Neural progenitor cell (in vitro differentiated cells): ENCODE measurements around the gene PTPRT. TPM values are rescaled to one million over a fixed set of nuclear protein-coding genes. Genes with fewer than 3 reads are reported as not detected.

Experiments used
- DNase-seq: peaks from one replicate; pipeline ENCODE4 v3.0.0-alpha.2; 2016; ENCODE audit warnings: low spot score
- H2AFZ ChIP-seq: fragments of 200-600 bp; sonication (generic); replicated peaks from 2 replicates; pipeline ENCODE4 v1.6.1; 2016; ENCODE audit warnings: antibody characterized with exemption
- H3F3A ChIP-seq: fragments of 200-600 bp; sonication (generic); 2 replicates; pipeline ENCODE4 v1.6.1; 2016; ENCODE audit warnings: antibody characterized with exemption, low read depth
- H3K27ac ChIP-seq: fragments of 200-600 bp; sonication (generic); 2 replicates; pipeline ENCODE4 v1.5.1; 2016; ENCODE audit warnings: mild to moderate bottlenecking
- H3K27me3 ChIP-seq: fragments of 200-600 bp; sonication (generic); 2 replicates; pipeline ENCODE4 v1.6.1; 2016; ENCODE audit warnings: mild to moderate bottlenecking, moderate library complexity
- H3K36me3 ChIP-seq: fragments of 200-600 bp; sonication (generic); 2 replicates; pipeline ENCODE4 v1.5.1; 2016
- H3K4me1 ChIP-seq: fragments of 200-600 bp; sonication (generic); 2 replicates; pipeline ENCODE4 v1.6.1; 2016; ENCODE audit warnings: mixed run types
- H3K4me2 ChIP-seq: fragments of 200-600 bp; sonication (generic); 2 replicates; pipeline ENCODE4 v1.6.1; 2016
- H3K4me3 ChIP-seq: fragments of 200-600 bp; sonication (generic); 2 replicates; pipeline ENCODE4 v1.5.1; 2016
- H3K79me2 ChIP-seq: fragments of 200-600 bp; sonication (generic); 2 replicates; pipeline ENCODE4 v1.6.1; 2016; ENCODE audit warnings: low read depth
- H3K9ac ChIP-seq: fragments of 200-600 bp; sonication (generic); 2 replicates; pipeline ENCODE4 v1.6.1; 2016
- H3K9me3 ChIP-seq: fragments of 200-600 bp; sonication (generic); 2 replicates; pipeline ENCODE4 v1.5.1; 2016; ENCODE audit warnings: low read depth
- H4K20me1 ChIP-seq: fragments of 200-600 bp; sonication (generic); 2 replicates; pipeline ENCODE4 v1.6.1; 2016; ENCODE audit warnings: low read depth
- H3K27ac Mint-ChIP-seq: 3 replicates; pipeline ENCODE4 v1.8.0; 2021; ENCODE audit warnings: mixed read lengths
- H3K27me3 Mint-ChIP-seq: 2 replicates; pipeline ENCODE4 v1.8.0; 2022; ENCODE audit warnings: low read depth, mild to moderate bottlenecking, inconsistent platforms, moderate library complexity, mixed read lengths; ENCODE audit not compliant: insufficient read depth
- H3K36me3 Mint-ChIP-seq: 3 replicates; pipeline ENCODE4 v1.8.0; 2021; ENCODE audit warnings: mixed read lengths
- H3K4me1 Mint-ChIP-seq: 3 replicates; pipeline ENCODE4 v1.8.0; 2021; ENCODE audit warnings: mixed read lengths
- H3K4me3 Mint-ChIP-seq: 3 replicates; pipeline ENCODE4 v1.8.0; 2021; ENCODE audit warnings: mild to moderate bottlenecking, moderate library complexity, mixed read lengths
- H3K9me3 Mint-ChIP-seq: 3 replicates; pipeline ENCODE4 v1.8.0; 2020; ENCODE audit warnings: mixed read lengths
- CTCF ChIP-seq: fragments of 200-600 bp; sonication (generic); IDR thresholded peaks from 2 replicates; pipeline ENCODE4 v1.5.1; 2017; ENCODE audit warnings: antibody characterized with exemption, mild to moderate bottlenecking
- EZH2 ChIP-seq: fragments of 200-600 bp; sonication (generic); IDR thresholded peaks from 2 replicates; pipeline ENCODE4 v1.6.1; 2017; ENCODE audit warnings: antibody characterized with exemption, mild to moderate bottlenecking, moderate library complexity
- EZH2phosphoT487 ChIP-seq: fragments of 200-600 bp; sonication (generic); IDR thresholded peaks from 2 replicates; pipeline ENCODE4 v1.6.1; 2017; ENCODE audit warnings: antibody characterized with exemption
- total RNA-seq: library from RNA; depleted of rRNA; stranded (reverse); fragments of >200 nt; gene quantifications from 2 replicates; pipeline ENCODE4 v1.2.3, GENCODE V29; 2015; ENCODE audit warnings: low replicate concordance

PTPRT gene
- total RNA-seq, 1 donor from 2014 or later: 1.1 TPM

GRCh38 chr20:42401613-42402012 is 788.1 kb downstream of the PTPRT start:
- Mint-ChIP-seq H3K27ac (peak overlapping the region; percentile 43), H3K4me1 (peaks cover 4% of the 10 kb centered on the region), H3K27me3 (peaks cover 4% of the 10 kb centered on the region), H3K4me3 (no peak overlapping the region), H3K9me3 (no peaks in the 10 kb centered on the region), H3K36me3 (no peaks in the 10 kb centered on the region)
- Histone ChIP-seq H3K4me2 (no peak overlapping the region), H3K36me3 (no peaks in the 10 kb centered on the region), H3K4me3 (no peak overlapping the region), H3K9ac (no peak overlapping the region), H4K20me1 (no peaks in the 10 kb centered on the region), H3K4me1 (no peaks in the 10 kb centered on the region), H3K27ac (no peak overlapping the region), H3K9me3 (no peaks in the 10 kb centered on the region), H3K79me2 (no peaks in the 10 kb centered on the region), H3K27me3 (no peaks in the 10 kb centered on the region), H2AFZ (no peak overlapping the region), H3F3A (no peaks in the 10 kb centered on the region)
- DNase-seq: no peak
- TF ChIP-seq EZH2phosphoT487 (no peak), EZH2 (no peak), CTCF (no peak)

GRCh38 chr20:42399802-42400201 is 789.9 kb downstream of the PTPRT start:
- Histone ChIP-seq H3K79me2 (no peaks in the 10 kb centered on the region), H3F3A (no peaks in the 10 kb centered on the region), H3K27me3 (no peaks in the 10 kb centered on the region), H3K4me1 (no peaks in the 10 kb centered on the region), H2AFZ (no peak overlapping the region), H4K20me1 (no peaks in the 10 kb centered on the region), H3K4me2 (no peak overlapping the region), H3K27ac (no peak overlapping the region), H3K4me3 (no peak overlapping the region), H3K9ac (no peak overlapping the region), H3K9me3 (no peaks in the 10 kb centered on the region), H3K36me3 (no peaks in the 10 kb centered on the region)
- Mint-ChIP-seq H3K4me1 (peaks cover 4% of the 10 kb centered on the region), H3K36me3 (no peaks in the 10 kb centered on the region), H3K27ac (no peak overlapping the region), H3K9me3 (no peaks in the 10 kb centered on the region), H3K4me3 (no peak overlapping the region), H3K27me3 (peaks cover 4% of the 10 kb centered on the region)
- DNase-seq: no peak
- TF ChIP-seq EZH2 (no peak), EZH2phosphoT487 (no peak), CTCF (no peak)

GRCh38 chr20:42392442-42392841 is 797.3 kb downstream of the PTPRT start:
- Histone ChIP-seq H3K79me2 (no peaks in the 10 kb centered on the region), H3K4me3 (no peak overlapping the region), H3K27me3 (no peaks in the 10 kb centered on the region), H3K4me2 (no peak overlapping the region), H2AFZ (no peak overlapping the region), H3K9me3 (no peaks in the 10 kb centered on the region), H3K4me1 (no peaks in the 10 kb centered on the region), H3K9ac (no peak overlapping the region), H3K36me3 (no peaks in the 10 kb centered on the region), H3K27ac (no peak overlapping the region), H4K20me1 (no peaks in the 10 kb centered on the region), H3F3A (no peaks in the 10 kb centered on the region)
- Mint-ChIP-seq H3K27ac (no peak overlapping the region), H3K9me3 (no peaks in the 10 kb centered on the region), H3K27me3 (peaks cover 2% of the 10 kb centered on the region), H3K36me3 (no peaks in the 10 kb centered on the region), H3K4me3 (no peak overlapping the region), H3K4me1 (peaks cover 3% of the 10 kb centered on the region)
- no peak for DNase-seq
- TF ChIP-seq EZH2phosphoT487 (no peak), EZH2 (no peak), CTCF (no peak)

GRCh38 chr20:42391807-42392206 is 797.9 kb downstream of the PTPRT start:
- Histone ChIP-seq H4K20me1 (no peaks in the 10 kb centered on the region), H3K9me3 (no peaks in the 10 kb centered on the region), H3K4me1 (no peaks in the 10 kb centered on the region), H3K27me3 (no peaks in the 10 kb centered on the region), H3K36me3 (no peaks in the 10 kb centered on the region), H3K79me2 (no peaks in the 10 kb centered on the region), H3F3A (no peaks in the 10 kb centered on the region), H3K27ac (no peak overlapping the region), H3K4me2 (no peak overlapping the region), H3K4me3 (no peak overlapping the region), H2AFZ (no peak overlapping the region), H3K9ac (no peak overlapping the region)
- Mint-ChIP-seq H3K36me3 (no peaks in the 10 kb centered on the region), H3K9me3 (no peaks in the 10 kb centered on the region), H3K27ac (no peak overlapping the region), H3K4me1 (peaks cover 3% of the 10 kb centered on the region), H3K4me3 (no peak overlapping the region), H3K27me3 (no peaks in the 10 kb centered on the region)
- no peak for TF ChIP-seq EZH2phosphoT487
- TF ChIP-seq CTCF: no peak
- no peak for TF ChIP-seq EZH2
- no peak for DNase-seq
